HepG2 (cell line): ENCODE data around the gene SEMA4C. TPM values are rescaled to one million over a fixed set of nuclear protein-coding genes. Genes with fewer than 3 reads are reported as not detected.

Experiments
- CREB3 ChIP-seq: sonication (generic); formaldehyde crosslinking; IDR thresholded peaks from 2 replicates; pipeline ENCODE4 v1.5.0; 2020; ENCODE audit warnings: missing genetic modification reagents
- DMTF1 ChIP-seq: sonication (generic); formaldehyde crosslinking; IDR thresholded peaks from 2 replicates; pipeline ENCODE4 v1.4.0; 2020; ENCODE audit warnings: mild to moderate bottlenecking, missing genetic modification reagents
- GZF1 ChIP-seq: sonication (generic); formaldehyde crosslinking; IDR thresholded peaks from 2 replicates; pipeline ENCODE4 v1.5.1; 2020; ENCODE audit warnings: mild to moderate bottlenecking, missing genetic modification reagents
- HBP1 ChIP-seq: IDR thresholded peaks from 2 replicates; pipeline ENCODE4 v1.6.1; 2016; ENCODE audit warnings: low read depth, control low read depth
- HMGXB3 ChIP-seq: sonication (generic); formaldehyde crosslinking; IDR thresholded peaks from 2 replicates; pipeline ENCODE4 v1.4.0; 2020; ENCODE audit warnings: missing genetic modification reagents, borderline replicate concordance
- KDM3A ChIP-seq: IDR thresholded peaks from 2 replicates; pipeline ENCODE4 v1.6.1; 2018; ENCODE audit warnings: low read depth, missing compliant biosample characterization
- LCORL ChIP-seq, 2 experiments: fragments of 450-650 bp in 1 of 2; sonication (generic) in 1 of 2; formaldehyde crosslinking in 1 of 2; IDR thresholded peaks; 2 replicates each; pipeline versions ENCODE4 v1.5.0 to v1.6.1; 2017 to 2020; ENCODE audit warnings: antibody characterized with exemption in 1 of 2, missing genetic modification reagents in 1 of 2
- MTA1 ChIP-seq: sonication (generic); formaldehyde crosslinking; IDR thresholded peaks from 2 replicates; pipeline ENCODE4 v1.4.0; 2020; ENCODE audit warnings: missing genetic modification reagents, mild to moderate bottlenecking, borderline replicate concordance
- MTERF4 ChIP-seq: sonication (generic); formaldehyde crosslinking; IDR thresholded peaks from 2 replicates; pipeline ENCODE4 v1.8.0; 2023; ENCODE audit warnings: mild to moderate bottlenecking, missing genetic modification reagents
- POLR2G ChIP-seq: fragments of 200-400 bp; formaldehyde crosslinking; IDR thresholded peaks from 2 replicates; pipeline ENCODE4 v1.6.1; 2018; ENCODE audit warnings: mild to moderate bottlenecking, low read depth, low read length, moderate library complexity
- SAP130 ChIP-seq: IDR thresholded peaks from 2 replicates; pipeline ENCODE4 v1.6.1; 2016; ENCODE audit warnings: low read depth
- ZC3H4 ChIP-seq: sonication (generic); formaldehyde crosslinking; IDR thresholded peaks from 2 replicates; pipeline ENCODE4 v1.4.0; 2020; ENCODE audit warnings: missing genetic modification reagents, borderline replicate concordance
- ZFP41 ChIP-seq: sonication (generic); formaldehyde crosslinking; IDR thresholded peaks from 2 replicates; pipeline ENCODE4 v1.4.0; 2020; ENCODE audit warnings: mild to moderate bottlenecking, missing genetic modification reagents, borderline replicate concordance
- ZNF12 ChIP-seq: sonication (generic); formaldehyde crosslinking; IDR thresholded peaks from 2 replicates; pipeline ENCODE4 v1.5.0; 2020; ENCODE audit warnings: missing genetic modification reagents
- ZNF232 ChIP-seq: sonication (generic); formaldehyde crosslinking; IDR thresholded peaks from 2 replicates; pipeline ENCODE4 v1.4.0; 2020; ENCODE audit warnings: missing genetic modification reagents, borderline replicate concordance
- ZNF766 ChIP-seq: sonication (generic); formaldehyde crosslinking; IDR thresholded peaks from 2 replicates; pipeline ENCODE4 v1.5.0; 2020; ENCODE audit warnings: missing genetic modification reagents, borderline replicate concordance
- polyA plus RNA-seq, 8 experiments: library from polyadenylated mRNA; depleted of rRNA in 3 of 8; stranded (reverse) in 7 of 8; unstranded in 1 of 8; fragments of >200 nt; fragmentation: Illumina TruSeq in 4 of 8; extraction: Trizol in 4 of 8; gene quantifications; 2 replicates each; pipeline versions ENCODE4 v1.2.1 to v1.2.3, GENCODE V29; 2011 to 2016; ENCODE audit warnings: low read depth in 4 of 8, missing spikeins in 1 of 8, mixed read lengths in 1 of 8; ENCODE audit not compliant: insufficient read depth in 1 of 8
- total RNA-seq, 5 experiments: library from RNA; depleted of rRNA; stranded (reverse); fragments of >200 nt; fragmentation: Illumina TruSeq; extraction: Trizol; gene quantifications; 2 replicates each; pipeline ENCODE4 v1.2.3, GENCODE V29; 2016; ENCODE audit warnings: low read depth in 1 of 5

SEMA4C gene
- total and polyA plus RNA-seq, 2 of the 13 experiments (the other 11 are each of a cell fraction or from before 2014, with no cell fraction given): 25.9 to 46.6 TPM

DNA sequence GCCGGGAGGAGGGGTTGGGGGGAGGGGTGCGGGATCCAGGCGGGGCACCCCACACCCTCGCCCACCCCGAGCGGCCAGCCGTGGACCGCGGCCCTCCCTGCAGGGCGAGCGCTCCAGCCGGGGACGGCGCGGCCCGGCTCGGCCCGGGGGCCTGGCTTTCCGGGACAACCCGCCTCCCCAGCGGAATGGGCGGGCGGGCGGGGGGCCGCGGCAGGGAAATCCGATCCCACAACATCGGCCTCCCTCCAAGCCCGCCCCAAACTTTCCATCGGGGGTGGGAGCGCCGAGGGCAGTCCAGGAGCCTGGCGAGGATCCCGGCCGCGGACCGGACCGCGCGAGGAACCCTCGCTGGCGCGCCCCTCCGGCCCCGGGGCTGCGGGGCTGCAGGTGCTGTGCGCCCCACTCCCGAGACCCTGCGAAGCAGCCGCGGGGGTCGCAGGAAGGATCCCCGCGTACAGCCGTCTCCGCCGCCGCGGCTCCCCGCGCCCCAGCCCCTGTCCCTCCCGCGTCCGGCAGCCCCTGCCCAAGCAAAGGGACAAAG is 529 bp downstream of the SEMA4C start (continued):
- TF ChIP-seq KDM3A (CRISPR knock-in tag): no peak
- no peak; the same call in 1 of the 2 replicates for TF ChIP-seq ZNF232 (CRISPR knock-in tag)
- no peak for TF ChIP-seq MTERF4
- no peak for TF ChIP-seq ZFP41 (CRISPR knock-in tag)
- TF ChIP-seq HMGXB3: no peak
- no peak for TF ChIP-seq GZF1 (CRISPR knock-in tag)
- TF ChIP-seq ZNF12 (CRISPR knock-in tag): no peak
- TF ChIP-seq LCORL (IDR thresholded peaks at IDR 0.05): no peak
- 0 out of 2 replicates have a peak, but pooled peaks have one; percentile 2 for TF ChIP-seq LCORL (CRISPR knock-in tag; IDR thresholded peaks at IDR 0.05)
- TF ChIP-seq POLR2G: no peak
- 0 out of 2 replicates have a peak, but pooled peaks have one; percentile 31 for TF ChIP-seq HBP1 (CRISPR knock-in tag)
- no peak for TF ChIP-seq ZC3H4
- TF ChIP-seq DMTF1: no peak
- no peak for TF ChIP-seq MTA1 (CRISPR knock-in tag)
- no peak for TF ChIP-seq SAP130 (CRISPR knock-in tag)
- no peak for TF ChIP-seq CREB3 (CRISPR knock-in tag)
- no peak for TF ChIP-seq ZNF766 (CRISPR knock-in tag)
